RPMI7951 (cell line): Measurements from ENCODE around the gene SNN. TPM values are rescaled to one million over a fixed set of nuclear protein-coding genes. Genes with fewer than 3 reads are reported as not detected.
A peak's percentile ranks its signal among the peaks of the same experiment; 100 is the strongest.

Experiments
- DNase-seq: peaks from one replicate; pipeline ENCODE4 v3.0.0-alpha.2; 2012; ENCODE audit warnings: low read depth
- total RNA-seq: library from RNA; depleted of rRNA; stranded (reverse); fragments of >200 nt; shearing (Covaris generic); gene quantifications from 2 replicates; pipeline ENCODE4 v1.2.3, GENCODE V29; 2014

The SNN gene
- total RNA-seq, 1 experiment from 2014 or later, result 7.1 TPM

DNA sequence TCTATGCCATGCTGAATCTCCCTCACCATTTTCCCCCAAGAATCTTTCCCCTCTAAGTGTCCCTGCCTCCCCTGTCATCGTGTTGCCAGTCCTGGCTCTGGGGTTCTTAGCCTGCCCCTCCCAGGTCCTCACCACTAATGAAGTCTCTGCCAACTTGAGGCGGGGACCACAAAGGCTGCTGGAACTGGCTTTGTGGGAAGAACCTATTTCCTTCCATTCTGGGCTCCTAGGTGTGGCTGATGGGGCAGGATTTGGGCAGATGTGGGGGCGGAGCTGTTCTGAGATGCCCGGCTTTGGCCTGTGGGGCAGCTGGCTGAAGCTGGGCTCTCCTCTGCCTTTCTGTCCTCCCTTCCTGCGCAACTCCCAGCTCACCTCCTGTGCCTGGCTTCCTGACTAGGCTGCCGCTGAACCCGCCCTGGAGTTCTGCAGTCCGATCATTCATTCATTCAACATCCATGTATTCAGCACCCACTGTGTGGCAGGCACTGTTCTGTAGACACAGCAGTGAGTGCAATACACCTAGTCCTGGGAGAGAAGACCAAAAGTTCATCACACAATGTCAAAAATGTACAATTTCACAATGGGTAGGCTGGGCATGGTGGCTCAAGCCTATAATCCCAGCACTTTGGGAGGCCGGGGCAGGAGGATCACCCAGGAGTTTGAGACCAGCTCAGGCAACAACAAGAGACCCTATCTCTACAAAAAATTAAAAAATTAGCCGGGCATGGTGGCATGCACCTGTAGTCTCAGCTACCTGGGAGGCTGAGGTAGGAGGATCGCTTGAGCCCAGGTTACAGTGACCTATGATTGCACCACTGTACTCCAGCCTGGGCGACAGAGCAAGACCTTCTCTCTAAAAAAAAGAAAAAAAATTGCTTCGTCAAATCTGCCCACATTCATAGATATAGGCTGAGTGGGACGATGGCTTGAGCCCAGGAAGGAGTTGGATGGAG lies 1.9 kb upstream of the SNN start:
- DNase-seq, result no peak

DNA sequence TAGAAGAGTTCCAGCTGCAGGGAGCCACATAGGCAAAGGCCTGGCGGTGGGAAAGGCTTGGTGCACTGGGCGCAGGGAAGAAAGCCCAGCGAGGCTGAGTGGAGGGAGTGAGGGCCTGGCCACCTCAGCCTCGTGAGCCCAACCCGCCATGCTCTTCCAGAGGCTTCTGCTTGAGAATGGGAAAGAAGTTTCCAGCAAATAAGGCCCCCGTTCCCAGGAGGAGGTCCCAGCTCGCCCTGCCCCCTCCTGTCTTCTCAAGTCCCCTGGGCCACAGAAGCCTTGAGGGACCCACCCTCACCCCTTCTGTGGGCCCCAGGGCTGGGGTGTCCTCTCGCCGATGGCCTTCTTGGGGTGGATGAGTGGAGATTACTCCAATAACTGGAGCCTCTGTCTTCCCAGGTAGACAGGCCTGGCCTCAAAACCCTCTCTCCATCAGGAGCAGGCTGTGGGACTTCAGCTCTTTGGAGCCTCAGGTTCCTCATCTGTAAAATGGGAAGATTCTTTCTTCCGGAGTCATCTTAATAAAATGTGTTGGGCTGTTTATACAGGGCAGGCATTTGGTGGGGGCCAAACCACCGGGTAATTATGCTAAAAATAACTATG lies 933 bp upstream of the SNN start:
- DNase-seq, result no peak

DNA sequence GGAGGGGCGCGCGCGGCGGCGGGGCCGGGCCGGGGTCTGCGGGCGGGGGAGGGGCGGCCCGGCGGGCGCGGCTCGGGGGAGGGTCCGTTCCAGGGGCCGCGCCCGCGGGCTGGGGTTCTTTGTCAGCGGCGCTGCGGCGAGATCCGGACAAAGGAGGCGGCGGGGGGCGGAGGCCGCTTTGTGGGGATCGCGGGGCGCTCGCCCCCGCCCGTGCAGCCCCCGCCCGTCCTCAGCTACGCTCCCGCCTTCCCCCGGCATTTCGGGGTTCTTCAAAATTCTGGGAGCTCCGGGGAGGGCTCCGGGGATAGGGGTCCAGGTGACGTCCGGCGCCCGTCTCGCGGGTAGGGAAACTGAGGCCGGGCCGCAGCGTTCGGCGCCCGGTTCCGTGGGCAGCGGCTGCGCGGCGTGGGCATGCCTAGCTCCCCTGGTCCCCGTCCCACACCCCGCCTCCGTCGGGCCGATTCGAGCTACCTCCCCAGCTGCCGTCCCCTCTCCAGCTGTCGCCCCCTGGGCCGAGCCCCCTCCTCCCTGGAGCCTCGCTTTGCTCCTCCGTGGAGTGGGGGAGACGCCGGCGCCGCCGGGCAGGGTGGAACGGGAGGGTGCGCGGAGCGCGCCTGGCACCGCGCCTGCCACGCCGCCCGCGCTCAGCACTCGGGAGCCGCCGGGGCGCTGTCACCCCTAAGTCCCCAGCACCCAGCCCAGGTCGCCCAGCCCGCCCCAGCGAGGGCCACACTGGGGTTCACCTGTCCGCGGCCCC lies 546 bp downstream of the SNN start:
- DNase-seq, result no peak

DNA sequence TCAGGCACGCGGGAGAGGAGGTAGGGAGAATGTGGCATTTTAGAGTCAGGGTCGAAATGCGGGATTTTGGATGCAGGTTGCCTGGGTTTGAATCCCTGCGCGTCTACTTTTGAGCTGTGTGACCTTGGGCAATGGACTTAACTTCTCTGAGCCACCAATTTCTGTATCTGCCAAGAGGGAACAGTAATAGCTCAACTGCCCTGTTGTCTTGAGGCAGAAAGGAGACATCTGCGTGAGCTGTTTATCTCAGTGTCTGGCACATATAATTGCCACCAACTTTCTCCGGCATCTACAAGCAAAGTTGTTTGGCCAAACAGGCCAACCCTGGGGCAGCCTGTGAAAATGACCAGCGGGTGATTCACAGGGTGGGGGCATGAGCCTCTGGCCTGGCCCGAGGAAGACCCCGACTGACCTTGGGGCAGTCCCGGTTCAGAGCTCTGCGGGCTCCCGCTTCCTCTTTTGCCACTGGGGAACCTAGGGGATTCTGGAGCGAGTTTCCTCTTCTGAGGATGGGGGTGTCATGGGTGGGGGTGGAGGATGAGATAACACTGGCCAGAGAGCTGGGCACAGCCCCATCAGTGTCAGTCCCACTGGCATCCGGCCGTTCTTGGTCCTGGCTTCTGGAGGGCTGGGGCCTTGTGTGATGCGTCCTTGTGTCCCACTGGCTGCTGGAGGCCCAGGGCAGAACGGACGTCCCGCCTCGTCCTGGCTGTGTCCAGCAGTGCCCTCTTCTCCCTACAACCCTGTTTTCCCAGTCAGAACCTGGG lies 1.3 kb downstream of the SNN start:
- DNase-seq, result no peak

DNA sequence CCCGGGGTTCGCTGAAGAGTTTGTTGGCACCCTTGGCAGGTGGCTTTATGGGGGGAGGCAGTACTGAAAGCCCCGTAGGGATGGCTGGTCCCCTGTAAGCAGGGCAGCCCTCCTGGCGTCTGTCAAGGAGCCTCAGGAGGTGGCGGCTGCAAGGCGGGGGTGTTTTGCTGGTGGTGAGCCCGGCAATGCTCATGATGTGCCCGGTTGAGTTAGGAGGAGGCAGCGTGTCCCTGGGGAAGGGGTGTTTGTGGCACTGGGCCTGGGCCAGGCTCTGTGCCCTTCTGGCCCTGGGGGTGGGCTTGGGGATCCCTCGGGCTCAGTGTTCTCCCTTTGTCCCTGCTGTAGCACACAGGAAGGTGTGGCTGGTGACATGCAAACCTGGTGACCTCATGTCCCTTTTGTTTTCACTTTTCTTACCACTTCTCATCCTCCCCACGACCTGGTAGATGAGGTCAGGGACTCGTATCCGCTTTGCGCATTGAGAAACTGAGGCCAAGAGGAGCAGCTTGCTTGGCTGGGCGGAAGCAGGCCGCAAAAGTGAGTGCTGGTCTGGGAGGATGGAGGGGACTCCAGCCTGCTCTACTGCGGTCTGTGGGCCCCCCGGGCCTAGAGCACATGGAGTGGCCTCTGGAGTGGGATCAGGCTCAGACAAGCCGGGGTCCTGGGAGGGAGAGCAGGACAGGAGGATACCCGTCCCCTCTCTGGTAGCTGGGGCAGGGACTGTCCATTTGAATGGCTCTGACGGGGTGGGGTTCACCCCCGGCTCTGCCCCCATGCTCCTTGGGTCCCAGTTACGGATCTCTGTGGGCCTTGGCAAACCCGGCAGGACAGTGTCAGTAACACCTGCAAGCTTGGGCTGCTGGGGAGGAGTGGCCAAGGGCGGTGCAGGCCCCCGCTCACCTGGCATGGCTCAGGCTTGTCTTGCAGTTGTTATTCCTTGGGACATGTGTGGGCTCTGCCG lies 2.2 kb downstream of the SNN start:
- DNase-seq, result no peak

DNA sequence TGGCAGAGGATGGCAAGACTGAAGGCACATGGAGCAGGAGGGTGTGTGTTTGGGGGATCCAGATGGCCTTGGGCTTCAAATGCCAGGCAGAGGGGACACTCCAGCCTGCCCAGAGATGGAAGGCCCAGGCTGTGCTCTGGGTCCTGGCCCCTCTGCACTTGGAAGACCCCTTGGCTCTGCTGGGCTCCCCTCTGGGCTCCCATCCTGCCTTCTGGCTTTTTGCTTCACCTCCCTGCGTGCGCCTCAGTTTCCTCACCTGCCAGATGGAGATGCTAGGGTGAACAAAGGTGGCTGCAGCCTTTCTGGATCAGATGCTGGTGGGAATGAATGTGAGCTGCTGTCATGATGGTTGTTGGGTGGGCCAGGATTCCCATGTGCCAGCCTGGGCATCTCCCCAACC lies 3.0 kb downstream of the SNN start:
- no peak for DNase-seq

DNA sequence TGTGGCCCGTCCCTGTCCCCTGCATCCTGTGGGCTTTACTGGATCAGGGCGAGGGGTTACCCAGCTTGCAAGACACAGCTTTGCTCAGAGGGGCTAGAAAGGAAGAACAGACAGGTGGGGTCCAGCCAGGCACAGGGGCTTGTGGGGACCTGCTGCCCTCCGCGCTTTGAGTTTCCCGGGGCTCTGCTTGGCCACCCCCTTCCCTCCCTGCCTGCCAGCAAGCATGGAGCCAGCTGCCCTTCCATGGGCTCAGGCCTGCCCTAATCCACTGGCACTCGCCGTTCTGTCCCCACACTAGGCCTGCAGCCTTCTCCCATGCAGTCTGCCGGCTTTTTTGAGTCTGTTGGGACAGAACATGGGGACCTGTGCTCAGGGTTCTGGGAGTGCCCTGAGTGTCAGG lies 3.4 kb downstream of the SNN start:
- DNase-seq, result no peak

DNA sequence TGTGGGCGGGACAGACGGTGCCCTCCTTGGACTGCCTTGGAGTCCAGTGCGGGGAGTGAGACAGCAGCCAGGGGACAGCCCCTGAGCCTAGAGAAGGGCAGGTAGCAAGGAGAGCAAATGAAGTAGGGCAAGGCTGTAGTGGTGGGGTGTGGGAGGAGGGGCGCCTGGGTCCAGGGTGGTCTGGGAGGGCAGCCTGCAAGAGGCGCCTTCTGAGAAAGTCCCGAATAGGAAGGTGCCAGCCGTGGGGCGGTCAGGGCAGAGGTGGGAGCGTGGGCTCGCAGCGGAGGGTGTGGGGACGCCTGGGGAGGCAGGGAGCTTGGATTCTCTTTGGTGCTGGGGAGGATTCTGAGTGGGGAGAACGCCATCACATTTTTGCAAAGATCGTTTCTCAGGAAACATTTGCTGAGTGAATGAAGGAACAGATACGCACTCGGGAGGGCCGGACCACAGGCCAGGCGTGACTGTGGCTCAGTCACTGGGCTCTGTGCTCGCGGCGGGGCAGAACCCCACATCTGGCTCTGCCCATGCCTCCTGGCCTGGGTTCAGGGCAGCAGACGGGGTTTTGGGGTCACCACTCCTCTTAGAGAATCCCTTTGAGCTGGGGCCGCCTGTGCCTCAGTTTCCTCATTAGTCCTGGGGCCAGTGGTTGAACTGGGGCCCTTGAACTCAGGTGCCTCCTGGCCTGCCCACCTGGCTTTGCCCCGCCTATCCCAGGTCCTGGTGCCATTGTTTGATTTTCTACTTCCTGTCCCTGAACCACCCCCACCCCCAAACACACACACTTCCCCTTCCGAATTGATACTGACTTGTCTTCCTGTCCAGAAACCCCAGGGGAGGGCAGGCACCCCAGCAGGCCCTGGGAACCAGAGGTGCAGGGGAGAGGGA lies 4.2 kb downstream of the SNN start:
- no peak for DNase-seq

DNA sequence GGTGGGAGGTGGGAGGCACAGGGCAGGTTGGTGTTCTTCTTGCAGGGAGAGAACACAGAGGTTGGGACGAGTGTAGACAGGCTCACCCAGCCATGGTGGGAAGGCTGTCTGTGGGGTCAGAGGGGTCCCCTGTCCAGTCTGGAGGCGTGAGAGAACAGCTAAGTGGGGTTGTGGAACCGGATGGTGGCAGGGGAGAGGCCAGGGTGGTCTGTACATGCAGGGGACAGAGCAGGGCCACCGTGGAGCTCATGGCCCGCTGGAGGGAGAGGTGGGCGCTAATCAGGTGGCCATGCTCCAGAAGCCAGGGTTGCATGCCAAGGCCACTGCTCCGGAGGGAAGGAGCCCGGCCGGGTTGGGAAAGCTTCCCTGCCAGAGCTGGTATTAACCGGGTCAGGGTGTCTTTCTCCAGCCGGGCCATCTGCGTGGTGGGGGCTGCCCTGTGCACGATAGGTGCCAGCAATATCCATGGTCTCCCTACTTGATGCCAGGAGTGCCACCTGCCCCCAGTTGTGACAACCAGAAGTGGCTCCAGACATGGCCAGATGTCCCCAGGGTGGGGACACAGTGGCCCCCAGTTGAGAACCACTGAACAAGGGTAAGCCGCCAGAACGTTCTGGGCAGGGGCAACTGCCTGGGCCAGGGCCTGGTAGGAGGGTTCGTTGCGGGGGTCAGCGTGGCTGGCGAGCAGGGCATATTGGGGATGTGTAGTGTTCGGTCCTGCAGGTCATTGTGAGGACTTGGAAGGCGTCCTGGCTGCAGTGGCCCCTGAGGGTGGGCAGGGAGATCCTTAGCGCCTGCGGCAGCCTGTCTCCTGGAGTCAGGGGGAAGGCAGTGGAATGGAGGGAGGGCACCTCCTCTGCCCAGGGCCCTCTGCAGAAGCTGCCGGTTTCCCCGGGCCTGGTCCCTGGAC lies 5.1 kb downstream of the SNN start:
- DNase-seq, result no peak

DNA sequence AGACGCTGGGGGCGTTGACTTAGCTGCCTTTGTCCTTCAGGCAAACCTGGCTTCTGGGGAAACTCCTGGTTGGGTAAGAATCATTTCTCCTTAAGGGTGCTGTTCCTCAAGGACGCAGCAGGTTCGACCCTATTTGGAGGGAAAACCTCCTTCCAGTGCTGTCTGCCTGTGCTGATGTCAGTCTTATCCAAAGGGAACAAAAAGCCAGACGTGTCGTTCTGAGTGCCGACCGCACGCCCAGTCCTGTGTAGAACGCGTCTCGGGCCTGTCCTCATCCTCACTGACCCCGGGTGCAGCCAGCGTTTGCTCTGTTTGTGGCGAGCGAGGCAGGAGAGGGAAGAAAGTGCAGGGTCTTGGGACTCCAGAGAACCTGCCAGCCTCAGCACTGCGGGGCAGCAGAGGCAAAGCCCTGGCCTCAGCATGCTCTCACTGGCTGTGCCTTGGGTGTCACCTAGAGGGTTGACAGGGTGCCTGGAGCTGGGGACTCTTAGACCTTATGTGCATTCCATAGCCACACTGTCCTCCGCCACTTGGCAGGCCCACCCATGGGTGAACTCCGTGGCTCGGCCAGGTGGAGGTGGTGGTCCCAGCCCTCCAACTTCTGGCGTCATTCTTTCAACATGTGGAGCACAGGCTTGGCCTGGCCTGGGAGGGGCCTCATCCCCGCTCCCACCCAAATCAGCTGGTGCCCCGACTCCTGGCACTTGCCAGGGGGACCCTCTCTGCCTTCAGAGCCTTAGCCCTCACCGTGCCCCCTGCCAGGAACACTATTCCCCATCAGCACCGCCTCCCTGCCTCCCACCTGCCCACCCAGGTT lies 6.0 kb downstream of the SNN start:
- no peak for DNase-seq

DNA sequence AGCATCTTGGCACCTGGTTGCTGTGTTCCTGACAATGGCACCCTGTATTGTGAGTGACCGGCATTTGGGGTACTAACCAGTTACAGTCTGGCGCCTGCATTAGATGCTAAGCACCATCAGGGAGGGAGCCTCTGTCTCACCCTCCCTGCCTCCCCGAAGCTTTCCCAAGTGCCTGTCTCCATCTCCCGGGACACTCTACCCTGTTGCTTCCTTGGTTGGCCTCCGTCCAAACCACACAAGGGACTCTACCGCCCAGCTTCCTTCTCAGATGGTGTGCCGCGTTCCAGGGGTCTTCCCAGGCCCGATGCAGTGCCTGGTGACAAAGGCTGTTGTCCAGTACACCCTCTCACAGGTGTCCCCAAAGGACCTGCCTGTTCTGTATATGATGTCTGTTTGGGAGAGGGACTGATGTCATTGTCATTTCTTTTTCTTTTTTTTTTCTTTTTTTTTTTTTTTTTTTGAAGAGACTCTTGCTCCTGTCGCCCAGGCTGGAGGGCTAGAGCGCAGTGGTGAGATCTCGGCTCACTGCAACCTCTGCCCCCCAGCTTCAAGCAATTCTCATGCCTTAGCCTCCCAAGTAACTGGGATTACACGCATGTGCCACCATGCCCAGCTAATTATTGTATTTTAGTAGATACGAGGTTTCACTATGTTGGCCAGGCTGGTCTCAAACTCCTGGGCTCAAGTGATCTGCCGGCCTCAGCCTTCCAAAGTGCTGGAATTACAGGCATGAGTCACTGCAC lies 6.7 kb downstream of the SNN start:
- peak; percentile 47 for DNase-seq

DNA sequence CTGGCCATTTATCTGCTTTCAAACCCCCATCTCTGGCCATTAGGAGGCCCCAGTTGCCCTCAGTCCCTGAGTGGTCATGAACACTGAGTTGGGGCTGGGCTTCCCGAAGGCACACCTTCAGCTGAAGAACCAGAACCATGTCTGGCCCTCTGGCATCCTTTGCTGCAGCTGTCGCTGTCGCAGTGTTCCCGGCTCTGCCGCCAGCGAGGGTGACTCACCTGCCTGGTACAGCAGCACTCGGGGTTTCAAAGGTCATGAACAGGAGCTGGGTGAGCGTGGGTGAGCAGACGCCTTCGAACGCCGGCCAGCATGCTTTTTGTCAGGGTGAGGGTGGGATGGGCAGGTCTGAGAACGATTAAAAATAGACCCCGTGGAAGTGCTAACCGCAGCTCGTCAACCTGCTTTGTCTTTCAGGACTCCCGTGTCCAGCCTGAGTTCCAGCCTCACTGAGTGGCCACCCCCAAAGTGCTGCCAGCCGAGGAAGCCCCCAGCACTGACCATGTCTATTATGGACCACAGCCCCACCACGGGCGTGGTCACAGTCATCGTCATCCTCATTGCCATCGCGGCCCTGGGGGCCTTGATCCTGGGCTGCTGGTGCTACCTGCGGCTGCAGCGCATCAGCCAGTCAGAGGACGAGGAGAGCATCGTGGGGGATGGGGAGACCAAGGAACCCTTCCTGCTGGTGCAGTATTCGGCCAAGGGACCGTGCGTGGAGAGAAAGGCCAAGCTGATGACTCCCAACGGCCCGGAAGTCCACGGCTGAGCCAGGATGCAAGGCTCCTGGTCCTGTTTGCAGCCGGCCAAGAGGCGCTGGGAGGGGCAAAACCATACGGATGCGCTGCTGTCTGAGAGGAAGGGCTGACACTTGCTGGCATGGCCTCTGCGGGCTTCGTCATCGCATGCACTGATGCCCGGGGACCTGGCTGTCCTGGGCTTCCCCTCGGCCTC lies 7.6 kb downstream of the SNN start:
- no peak for DNase-seq

DNA sequence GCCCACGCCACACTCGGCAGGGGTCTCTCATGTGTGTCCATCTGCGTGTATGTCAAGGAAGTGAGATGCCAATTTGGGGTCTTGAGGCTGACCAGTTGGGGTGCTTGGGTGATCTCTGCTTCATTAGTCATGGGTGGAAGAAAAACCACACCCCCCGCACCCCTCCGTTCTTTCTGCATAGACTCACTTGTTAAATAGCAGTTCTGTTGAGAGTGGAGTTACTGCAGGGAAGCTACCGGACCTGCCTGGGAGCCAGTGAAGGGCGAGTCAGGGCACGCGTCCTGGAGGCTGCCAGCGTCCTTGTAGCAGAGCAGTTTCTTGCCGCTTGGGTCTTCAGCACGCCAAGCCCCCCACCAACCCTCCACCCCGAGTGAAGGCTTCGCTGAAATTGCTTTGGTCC lies 8.5 kb downstream of the SNN start:
- no peak for DNase-seq

DNA sequence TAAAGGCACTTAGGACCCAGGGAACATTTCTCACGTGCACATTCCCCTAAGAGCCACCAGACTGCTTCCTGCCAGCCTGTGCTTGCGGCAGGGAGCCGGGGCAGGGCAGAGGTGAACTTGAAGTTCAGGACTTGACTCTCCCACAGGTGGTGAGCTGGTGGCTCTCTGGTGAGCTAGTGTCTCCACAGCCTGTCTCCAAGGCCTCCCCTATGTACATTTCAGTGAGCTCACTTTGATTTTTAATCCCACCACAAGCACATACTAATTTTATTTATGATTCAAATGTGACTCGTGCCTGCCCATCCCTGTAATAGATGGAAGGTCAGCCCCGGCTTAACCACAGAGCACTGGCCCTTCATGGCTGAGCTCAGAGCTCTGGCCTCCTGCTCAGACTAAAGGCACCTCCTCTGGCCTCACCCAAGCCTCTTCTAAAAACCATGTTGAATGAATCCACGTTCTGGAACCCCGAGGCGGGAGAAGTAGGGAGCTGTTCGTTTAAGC lies 9.2 kb downstream of the SNN start:
- no peak for DNase-seq
